ENCODE data around the gene TFPI.
"Not testable (repeated sequence)": the region's sequence is repeated elsewhere in the genome, so short reads cannot be mapped to it uniquely, and the experiment has no call there.

Gene TFPI

DNA sequence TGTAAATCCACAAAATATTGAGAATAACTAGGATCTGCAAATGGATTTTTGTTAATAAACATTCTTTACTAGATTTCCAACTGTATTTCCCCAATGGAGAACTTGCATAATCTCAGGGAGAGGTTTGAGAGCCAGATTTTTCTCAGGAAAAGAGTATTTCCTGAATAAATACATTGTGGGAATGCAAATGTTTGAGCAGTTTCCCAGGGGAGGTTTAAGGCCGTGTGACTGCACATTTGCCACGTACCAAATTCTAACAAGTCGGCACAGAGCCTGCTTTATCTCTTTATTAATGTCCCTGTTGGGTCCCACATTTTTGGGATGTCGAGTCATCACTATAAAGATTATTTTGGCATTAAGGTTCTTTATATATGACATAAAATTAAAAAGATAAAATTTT, 27.0 kb downstream of the TFPI start:
- no peak for DNase-seq

DNA sequence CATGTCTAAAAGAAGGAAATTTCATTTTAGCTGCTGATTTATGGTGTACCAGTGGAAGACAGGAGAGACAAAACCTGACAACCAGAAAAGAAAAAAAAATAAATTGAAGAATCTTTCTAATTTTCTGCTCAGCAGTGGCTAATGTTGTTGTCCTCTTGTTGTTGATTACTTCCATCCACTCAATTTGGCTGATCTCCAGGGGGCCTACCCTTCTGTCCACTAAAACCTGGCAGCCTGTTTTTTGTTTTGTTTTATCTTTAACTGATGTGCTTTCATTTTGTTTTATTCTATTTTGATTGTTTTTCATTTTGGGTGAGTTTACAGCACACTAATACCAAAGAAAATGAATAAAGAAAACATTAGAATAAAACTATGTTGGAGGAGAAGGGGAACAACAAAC, 27.4 kb downstream of the TFPI start:
- no peak for DNase-seq

DNA sequence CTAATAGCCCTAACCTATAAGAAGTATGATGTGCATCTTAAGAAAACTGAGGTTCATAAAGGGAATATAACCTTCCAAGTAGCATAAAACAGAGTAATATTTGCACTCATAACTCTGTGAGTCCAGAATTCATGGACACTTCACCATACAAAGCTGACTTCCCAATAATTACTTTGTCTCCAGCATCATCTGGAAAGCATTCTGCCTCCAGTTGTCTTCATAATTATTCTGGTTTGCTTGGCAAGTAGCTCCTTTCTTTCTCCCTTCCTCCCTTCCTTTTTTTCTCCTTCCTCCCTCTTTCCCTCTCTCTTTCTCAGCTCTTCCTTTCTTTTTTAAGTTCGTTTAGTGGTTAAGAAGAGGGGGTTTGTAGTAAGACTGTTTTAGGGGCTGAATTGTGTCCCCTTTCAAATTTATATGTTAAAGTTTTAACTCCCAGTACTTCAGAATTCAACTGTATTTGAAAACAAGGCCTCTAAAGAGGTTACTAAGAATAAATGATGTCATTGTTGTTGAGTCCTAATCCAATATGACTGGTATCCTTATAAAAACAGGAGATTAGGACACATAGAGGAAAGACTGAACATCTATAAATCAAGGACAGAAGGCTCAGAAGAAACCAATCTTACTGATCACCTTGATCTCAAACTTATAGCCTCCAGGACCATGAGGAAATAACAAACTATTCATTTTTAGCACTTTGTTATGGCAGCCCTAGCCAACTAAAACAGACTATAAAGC, 28.9 kb downstream of the TFPI start:
- DNase-seq, result no peak

DNA sequence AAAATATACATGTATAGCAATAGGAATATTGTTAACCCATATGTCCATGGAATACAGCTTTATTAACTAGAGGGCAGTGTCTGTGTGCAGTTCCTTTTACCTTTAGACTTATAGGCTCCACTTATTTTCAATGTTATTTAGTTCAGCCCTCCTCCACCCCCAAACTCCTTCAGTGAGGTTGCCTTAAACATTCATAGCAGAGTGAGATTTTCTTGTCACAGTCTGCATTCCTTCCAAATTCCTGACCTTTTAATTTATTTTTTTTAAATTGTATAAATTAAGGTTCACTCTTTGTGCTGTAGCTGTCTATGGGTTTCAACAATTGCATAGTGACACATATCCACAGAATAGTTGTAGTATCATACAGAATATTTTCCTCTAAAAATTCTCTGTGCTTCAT, 30.9 kb downstream of the TFPI start:
- DNase-seq, result no peak

DNA sequence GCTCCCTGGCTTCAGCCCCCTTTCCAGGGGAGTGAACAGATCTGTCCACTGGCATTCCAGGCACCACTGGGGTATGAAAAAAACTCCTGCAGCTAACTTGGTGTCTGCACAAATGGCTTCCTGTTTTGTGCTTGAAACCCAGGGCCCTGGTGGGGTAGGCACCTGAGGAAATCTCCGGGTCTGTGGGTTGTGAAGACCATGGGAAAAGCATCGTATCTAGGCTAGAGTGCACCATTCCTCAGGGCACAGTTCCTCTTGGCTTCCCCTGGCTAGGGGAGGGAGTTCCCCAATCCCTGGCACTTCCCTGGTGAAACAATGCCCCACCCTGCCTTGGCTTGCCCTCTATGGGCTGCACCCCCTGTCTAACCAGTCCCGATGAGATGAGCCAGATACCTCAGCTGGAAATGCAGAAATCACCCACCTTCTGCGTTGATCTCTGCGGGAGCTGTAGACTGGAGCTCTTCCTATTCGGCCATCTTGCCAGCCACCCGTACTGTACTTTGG, 34.1 kb downstream of the TFPI start:
- DNase-seq, result no peak

DNA sequence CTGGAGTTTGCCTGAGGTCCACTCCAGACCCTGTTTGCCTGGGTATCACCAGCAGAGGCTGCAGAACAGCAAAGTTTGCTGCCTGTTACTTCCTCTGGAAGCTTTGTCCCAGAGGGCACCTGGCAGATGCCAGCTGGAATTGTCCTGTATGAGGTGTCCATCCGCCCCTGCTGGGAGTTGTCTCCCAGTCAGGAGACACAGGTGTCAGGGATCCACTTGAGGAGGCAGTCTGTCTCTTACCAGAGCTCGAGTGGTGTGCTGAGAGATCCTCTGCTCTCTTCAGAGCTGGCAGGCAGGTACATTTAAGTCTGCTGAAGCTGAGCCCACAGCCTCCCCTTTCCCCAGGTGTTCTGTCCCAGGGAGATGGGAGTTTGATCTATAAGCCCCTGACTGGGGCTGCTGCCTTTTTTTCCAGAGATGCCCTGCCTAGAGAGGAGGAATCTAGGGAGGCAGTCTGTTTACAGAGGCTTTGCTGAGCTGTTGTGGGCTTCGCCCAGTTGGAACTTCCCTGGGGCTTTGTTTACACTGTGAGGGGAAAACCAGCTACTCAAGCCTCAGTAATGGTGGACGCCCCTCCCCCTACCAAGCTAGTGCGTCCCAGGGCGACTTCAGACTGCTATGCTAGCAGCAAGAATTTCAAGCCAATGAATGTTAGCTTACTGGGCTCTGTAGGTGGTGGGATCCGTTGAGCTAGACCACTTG, 34.7 kb downstream of the TFPI start:
- no peak for DNase-seq

DNA sequence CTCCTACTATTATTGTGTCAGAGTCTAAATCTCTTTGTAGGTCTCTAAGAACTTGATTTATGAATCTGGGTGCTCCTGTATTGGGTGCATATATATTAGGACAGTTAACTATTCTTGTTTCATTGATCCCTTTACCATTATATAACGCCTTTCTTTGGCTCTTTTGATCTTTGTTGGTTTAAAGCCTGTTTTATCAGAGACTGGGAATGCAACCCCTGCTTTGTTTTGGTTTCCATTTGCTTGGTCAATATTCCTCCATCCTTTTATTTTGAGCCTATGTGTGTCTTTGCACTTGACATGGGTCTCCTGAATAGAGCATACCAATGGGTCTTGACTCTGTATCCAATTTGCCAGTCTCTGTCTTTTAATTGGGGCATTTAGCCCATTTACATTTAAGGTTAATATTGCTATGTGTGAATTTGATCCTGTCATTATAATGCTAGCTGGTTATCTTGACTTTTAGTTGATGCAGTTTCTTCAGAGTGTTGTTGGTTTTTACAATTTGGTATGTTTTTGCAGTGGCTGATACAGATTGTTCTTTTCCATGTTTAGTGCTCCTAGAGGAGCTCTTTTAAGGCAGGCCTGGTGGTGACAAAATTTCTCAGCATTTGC, 36.4 kb downstream of the TFPI start:
- DNase-seq, result not testable (repeated sequence)

DNA sequence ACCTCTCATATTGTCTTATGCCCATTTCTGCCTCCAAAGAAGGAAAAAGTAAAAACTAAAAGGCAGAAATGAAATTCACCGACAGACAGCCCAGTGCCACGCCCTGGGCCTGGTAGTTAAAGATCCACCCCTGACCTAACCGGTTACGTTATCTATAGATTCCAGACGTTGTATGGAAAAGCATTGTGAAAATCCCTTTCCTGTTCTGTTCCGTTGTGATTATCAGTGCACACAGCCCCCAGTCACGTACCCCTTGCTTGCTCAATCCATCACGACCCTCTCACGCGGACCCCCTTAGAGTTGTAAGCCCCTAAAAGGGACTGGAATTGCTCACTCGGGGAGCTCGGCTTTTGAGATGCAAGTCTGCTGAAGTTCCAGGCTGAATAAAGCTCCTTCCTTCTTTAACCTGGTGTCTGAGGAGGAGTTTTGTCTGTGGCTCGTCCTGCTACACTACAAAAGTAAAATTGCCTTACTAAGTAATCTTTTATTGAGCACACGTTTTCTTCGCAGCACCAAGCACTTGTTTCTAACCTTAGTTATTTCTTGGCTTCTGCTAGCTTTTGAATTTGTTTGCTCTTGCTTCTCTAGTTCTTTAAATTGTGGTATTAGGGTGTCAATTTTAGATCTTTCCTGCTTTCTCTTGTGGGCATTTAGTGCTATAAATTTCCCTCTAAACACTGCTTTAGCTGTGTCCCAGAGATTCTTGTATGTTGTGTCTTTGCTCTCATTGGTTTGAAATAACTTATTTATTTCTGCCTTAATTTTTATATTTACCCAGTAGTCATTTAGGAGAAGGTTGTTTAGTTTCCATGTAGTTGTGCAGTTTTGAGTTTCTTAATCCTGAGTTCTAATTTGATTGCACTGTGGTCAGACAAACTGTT, 37.4 kb downstream of the TFPI start:
- not testable (repeated sequence) for DNase-seq

DNA sequence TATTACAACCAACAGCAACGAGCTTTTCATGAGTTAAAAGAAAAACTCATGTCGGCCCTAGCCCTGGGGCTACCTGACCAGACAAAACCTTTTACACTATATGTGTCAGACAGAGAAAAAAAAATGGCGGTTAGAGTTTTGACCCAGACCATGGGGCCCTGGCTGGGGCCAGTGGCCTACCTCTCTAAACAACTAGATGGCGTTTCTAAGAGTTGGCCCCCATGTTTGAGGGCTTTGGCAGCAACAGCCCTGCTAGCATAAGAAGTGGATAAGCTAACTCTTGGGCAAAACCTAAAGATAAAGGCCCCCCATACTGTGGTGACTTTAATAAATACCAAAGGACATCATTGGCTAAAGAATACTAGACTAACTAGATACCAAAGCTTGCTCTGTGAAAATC, 39.3 kb downstream of the TFPI start:
- no peak for DNase-seq

DNA sequence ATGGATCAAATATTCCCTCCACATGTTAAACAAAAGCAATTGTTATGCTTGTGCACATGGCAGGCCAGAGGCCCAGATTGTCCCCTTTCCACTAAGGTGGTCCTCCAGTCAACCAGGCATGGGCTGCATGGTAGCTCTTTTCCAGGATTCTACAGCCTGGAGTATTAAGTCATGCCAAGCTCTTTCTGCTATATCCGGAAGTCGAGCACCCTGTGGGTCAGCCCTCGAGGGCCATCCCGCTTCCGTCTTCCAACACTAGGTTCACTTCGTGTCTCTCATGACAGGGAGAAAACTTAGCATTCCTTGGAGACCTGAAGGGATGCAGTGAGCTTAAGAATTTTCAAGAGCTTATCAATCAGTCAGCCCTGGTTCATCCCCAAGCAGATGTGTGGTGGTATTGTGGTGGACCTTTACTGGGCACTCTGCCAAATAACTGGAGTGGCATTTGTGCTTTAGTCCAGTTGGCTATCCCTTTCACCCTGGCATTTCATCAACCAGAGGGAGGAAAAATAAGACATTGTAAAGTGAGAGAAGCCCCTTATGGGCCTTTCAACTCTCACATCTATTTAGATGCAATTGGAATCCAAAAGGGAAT, 39.9 kb downstream of the TFPI start:
- DNase-seq, result not testable (repeated sequence)

DNA sequence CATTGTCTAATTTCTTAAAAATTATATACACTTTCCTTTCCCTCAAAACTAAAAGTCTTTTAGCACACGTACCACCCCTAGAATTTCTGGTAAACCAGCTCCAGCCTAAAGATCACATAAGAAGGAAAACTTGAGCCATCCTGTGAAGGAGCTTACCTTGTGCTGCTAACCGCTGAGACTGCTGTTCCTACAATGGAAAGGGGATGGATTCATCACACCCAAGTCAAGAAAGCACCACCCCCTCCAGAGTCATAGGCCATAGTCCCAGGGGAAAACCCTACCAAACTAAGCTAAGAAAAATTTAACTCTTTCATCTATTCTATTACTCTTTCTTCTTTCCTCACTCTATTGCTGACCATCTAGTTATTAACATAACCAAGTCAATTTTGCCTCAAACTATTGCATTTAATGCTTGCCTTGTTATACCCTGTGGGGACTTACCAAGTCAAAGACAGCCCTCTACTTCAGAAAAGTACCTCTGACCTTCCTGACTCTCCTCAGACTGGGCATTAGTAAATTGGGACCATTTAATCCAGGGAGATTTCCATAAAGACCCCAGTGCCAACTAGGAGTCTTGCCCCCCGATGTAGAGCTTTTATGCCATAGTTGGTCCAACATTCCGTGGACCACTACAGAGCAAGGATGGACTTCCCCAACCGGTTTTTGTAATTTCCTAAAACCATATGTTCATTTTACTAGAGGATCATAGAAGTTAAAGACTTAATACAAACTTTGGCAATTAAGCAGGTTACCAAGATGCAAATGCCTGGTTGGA, 40.6 kb downstream of the TFPI start:
- DNase-seq, result not testable (repeated sequence)

DNA sequence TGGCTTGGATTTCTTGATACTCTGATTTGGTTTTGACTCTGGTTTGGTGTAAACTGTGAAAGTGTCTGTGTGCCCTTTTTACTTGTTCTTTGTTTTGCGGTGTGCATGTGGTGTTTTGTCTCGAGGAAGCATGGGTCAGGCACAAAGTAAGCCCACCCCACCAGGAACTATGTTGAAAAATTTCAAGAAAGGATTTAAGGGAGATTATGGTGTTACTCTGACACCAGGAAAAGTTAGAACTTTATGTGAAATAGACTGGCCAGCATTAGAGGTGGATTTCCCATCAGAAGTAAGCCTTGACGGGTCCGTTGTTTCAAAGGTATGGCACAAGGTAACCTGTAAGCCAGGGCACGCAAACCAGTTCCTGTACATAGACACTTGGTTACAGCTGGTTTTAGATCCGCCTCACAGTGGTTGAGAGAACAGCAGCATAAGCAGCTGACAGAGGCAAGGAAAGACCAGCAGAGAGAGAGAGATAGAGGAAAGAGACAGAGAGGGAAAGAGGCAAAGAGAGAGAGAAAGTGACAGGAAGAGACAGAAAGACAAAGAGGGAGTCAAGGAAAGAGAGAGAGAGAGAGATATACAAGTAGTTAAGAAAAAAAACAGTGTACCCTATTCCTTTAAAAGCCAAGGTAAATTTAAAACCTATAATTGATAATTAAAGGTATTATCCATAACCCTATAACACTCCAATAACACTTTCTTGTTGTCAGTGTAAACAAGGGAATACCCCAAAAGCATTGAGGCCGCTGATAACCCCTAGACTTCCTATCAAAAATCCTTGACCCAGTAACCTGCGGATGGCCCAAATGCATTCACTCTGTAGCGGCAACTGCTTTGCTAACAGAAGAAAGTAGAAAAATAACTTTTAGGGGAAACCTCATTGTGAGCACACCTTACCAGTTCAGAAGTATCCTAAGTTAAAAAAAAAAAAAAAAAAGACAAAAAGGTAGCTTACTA, 42.6 kb downstream of the TFPI start:
- no peak for DNase-seq

DNA sequence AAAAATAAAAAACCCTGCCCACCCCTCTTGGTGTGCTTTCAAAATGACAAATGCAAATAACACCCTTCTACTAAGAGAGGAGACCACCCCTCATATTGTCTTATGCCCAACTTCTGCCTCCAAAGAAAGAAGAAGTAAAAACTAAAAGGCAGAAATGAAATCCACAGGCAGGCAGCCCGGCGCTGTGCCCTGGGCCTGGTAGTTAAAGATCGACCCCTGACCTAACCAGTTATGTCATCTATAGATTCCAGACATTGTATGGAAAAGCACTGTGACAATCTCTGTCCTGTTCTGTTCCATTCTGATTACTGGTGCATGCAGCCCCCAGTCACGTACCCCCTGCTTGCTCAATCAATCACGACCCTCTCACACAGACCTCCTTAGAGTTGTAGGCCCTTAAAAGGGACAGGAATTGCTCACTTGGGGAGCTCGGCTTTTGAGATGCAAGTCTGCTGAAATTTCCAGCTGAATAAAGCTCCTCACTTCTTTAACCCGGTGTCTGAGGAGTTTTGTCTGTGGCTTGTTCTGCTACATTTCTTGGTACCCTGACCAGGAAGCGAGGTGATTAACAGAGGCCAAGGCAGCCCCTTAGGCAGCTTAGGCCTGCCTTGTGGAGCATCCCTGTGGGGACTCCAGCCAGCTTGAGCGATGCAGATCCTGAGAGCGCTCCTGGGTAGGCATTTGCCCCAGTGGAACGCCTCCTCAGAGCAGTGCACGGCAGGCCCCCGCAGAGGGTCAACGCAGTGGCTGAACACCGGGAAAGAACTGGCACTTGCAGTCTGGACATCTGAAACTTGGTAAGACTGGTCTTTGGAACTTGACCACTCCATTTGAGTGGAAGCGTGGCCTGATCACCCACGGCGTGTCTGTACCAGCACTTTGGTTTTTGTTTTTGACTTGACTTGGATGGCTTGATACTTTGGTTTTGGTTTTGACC, 43.5 kb downstream of the TFPI start:
- not testable (repeated sequence) for DNase-seq

DNA sequence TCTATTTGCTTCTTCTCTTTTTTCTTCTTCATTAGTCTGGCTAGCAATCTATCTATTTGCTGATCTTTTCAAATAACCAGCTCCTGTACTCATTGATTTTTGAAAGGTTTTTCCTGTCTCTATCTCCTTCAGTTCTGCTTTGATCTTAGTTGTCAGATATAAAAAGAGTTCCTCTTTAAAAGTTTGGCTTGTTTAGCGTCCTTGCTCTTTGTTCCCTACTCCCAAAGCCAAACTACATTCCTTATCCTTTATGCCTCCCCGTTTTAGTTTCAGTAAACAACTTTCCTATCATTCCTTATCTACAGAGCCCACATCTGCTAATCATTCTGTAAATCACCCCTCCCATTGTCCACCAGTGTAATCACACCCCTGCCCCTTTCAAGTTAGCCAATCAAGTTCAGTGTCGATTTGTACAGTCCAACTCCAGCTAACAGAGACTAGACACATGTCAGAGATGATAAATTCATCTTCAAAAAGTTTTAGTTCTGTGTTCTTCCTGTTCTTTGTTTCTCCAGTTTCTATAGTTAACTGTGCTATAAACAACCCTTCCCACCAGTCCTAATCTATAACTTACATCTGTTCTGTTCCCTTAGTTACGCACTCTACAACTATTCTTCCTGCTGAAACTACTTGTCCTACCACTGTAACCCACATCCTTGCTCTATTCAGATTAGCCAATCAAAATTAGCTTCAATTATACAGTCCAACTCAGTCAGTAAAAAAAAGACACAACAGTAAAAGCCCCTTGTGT, 44.4 kb downstream of the TFPI start:
- no peak for DNase-seq

DNA sequence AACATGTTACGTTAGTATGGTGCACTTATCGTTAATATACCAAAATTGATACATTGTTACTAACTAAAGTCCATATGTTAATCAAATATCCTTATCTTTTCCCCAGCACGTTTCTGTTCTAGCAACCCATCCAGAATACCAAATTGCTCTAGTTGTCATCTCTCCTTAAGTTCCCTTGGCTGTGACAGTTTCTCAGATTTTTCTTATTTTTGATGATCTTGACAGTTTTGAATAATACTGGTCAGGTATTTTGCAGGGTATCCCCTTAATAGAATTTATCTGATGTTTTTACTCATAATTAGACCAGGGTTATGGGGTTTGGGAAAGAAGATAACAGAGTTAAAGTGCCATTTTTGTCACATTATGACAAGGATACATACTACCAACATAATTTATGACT, 47.8 kb downstream of the TFPI start:
- no peak for DNase-seq

DNA sequence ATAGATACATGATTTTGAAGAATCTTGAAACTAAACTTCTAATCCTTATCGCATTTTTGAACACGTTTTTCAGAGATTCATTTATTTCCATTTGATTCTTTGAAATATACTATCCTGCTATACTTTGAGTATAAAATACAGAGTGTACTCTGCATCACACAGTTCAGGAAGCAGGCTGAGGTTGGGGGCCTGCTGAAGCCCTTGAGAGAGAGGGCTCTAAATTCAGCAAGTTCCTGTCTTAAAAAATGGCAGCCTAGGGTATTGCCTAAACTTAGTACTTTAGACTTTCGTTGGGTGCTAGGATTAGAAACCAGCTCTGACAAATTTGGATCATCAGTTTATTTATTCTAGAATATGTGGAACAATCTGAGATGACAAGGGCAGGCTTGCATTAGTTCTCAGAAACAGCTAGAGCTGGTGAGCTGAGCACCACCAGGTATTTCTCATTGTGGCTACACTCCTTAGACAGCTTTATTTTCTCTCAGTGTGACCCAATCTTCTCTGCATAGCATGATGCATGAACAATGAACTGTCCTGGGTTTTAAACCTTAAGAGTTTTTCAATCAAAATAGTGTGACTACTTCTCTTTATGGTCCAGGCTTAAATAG, 49.1 kb downstream of the TFPI start:
- no peak for DNase-seq

DNA sequence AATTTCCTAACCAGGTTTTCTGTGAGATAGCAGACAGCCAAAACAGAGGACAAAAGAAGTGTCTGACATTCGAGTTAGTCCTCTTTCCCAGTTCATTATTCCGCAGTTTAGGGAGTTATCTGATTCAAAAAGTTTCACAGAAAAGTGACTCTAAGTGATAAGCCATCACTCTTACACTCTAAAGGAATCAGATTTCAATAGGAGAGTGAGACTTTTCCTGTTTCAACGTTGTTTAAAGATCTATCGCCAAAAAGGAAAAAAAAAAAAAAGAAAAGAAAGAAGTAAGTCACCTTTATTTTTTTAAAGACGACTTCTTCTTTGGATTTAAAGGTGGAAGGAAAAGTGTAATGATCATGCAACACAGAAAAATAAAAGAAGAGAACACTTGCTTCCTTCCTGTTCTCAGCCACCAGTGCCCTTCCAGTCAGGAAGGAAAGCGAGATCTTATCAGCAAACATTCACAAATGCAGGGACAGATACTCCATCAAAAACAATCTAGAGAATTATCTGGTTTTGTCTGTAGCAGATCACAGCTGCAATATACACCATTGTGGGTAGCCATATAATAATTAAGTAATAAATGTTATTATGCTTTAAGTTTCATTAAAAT, 49.8 kb downstream of the TFPI start:
- DNase-seq, result no peak

DNA sequence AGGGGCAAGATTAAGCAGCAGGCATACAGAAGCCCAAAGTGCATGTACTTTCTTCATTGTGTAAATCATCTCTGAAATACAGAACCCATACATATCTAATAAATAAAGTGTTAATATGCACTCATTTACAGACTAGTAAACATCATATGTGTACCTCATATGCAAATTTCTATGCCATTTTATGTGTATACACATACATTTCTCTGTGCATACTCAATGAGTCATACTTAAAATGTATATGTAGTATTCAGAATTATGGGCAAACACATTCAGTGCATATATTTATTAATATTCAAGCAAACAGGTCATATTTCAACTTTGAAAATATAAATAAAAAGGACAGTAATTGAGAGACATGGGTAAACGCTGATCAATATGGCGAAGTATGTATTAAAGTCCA, 50.5 kb downstream of the TFPI start:
- DNase-seq, result no peak
